IMR-90 (cell line): ENCODE data around the gene PNO1. TPM values are rescaled to one million over a fixed set of nuclear protein-coding genes. Genes with fewer than 3 reads are reported as not detected.

Experiments used
- ATAC-seq: fragments of 200-7000 bp; cut with Tn5 transposase; 2 replicates; pipeline ENCODE4 v1.9.1; 2020; ENCODE audit warnings: low read depth, mild to moderate bottlenecking, moderate library complexity
- BruUV-seq: library from RNA; stranded (reverse); fragments of 400-500 nt; replicated peaks from 2 replicates; lab custom pipeline; 2021; lab: Mats Ljungman, UMichigan
- CTCF ChIA-PET: fragments of 300-600 bp; formaldehyde crosslinking; extraction: SDS; loops from one replicate; lab custom pipeline; 2021; ENCODE audit warnings: antibody characterized with exemption; lab: Yijun Ruan, JAX
- POLR2A ChIA-PET: fragments of 300-600 bp; sonication (Branson Sonifier 250); formaldehyde crosslinking; loops from one replicate; lab custom pipeline; 2022; ENCODE audit warnings: antibody characterized with exemption; ENCODE audit not compliant: unreplicated experiment; lab: Charles Lee
- DNase-seq: peaks from one replicate; pipeline ENCODE4 v3.0.0; 2013
- H2AFZ ChIP-seq: replicated peaks from 2 replicates; pipeline ENCODE3; 2013; ENCODE audit warnings: low read length, mild to moderate bottlenecking; ENCODE audit not compliant: poor library complexity
- H2AK5ac ChIP-seq: 2 replicates; pipeline ENCODE4 v1.6.1; 2013; ENCODE audit warnings: low read depth, low read length, inconsistent platforms
- H2AK9ac ChIP-seq: replicated peaks from 2 replicates; pipeline ENCODE3; 2013; ENCODE audit warnings: mild to moderate bottlenecking, low read depth, low read length, moderate library complexity; ENCODE audit not compliant: poor library complexity
- H2BK120ac ChIP-seq: 2 replicates; pipeline ENCODE4 v1.6.1; 2013; ENCODE audit warnings: low read depth, low read length, inconsistent platforms
- H2BK15ac ChIP-seq: 3 replicates; pipeline ENCODE4 v1.6.1; 2013; ENCODE audit warnings: low read depth, low read length, inconsistent platforms
- H2BK20ac ChIP-seq: 2 replicates; pipeline ENCODE4 v1.6.1; 2013; ENCODE audit warnings: low read depth, mild to moderate bottlenecking, inconsistent platforms, low read length, moderate library complexity
- H2BK5ac ChIP-seq: 2 replicates; pipeline ENCODE4 v1.6.1; 2013; ENCODE audit warnings: mild to moderate bottlenecking, low read depth, low read length, inconsistent platforms; ENCODE audit not compliant: poor library complexity, severe bottlenecking
- H3K14ac ChIP-seq: replicated peaks from 2 replicates; pipeline ENCODE4 v1.6.1; 2013; ENCODE audit warnings: low read depth, low read length, inconsistent platforms
- H3K18ac ChIP-seq: 2 replicates; pipeline ENCODE4 v1.6.1; 2013; ENCODE audit warnings: low read depth, low read length, control low read depth
- H3K23ac ChIP-seq: 2 replicates; pipeline ENCODE4 v1.6.1; 2013; ENCODE audit warnings: low read depth, low read length, inconsistent platforms
- H3K27ac ChIP-seq: 2 replicates; pipeline ENCODE4 v1.5.1; 2013; ENCODE audit warnings: mild to moderate bottlenecking, control low read depth, low read length; ENCODE audit not compliant: insufficient read depth
- H3K27me3 ChIP-seq: 2 replicates; pipeline ENCODE4 v1.6.1; 2013; ENCODE audit warnings: low read length; ENCODE audit not compliant: control insufficient read depth, insufficient read depth
- H3K36me3 ChIP-seq: 2 replicates; pipeline ENCODE4 v1.6.1; 2013; ENCODE audit warnings: low read length, mixed read lengths; ENCODE audit not compliant: control insufficient read depth, insufficient read depth
- H3K4ac ChIP-seq: 2 replicates; pipeline ENCODE4 v1.6.1; 2013; ENCODE audit warnings: low read depth, low read length, inconsistent platforms
- H3K4me1 ChIP-seq: 2 replicates; pipeline ENCODE4 v1.6.1; 2013; ENCODE audit warnings: low read length, mixed read lengths; ENCODE audit not compliant: control insufficient read depth, insufficient read depth
- H3K4me2 ChIP-seq: 2 replicates; pipeline ENCODE4 v1.6.1; 2013; ENCODE audit warnings: low read depth, mild to moderate bottlenecking, control low read depth, low read length, moderate library complexity
- H3K4me3 ChIP-seq: 2 replicates; pipeline ENCODE4 v1.5.1; 2013; ENCODE audit warnings: low read depth, mild to moderate bottlenecking, control low read depth, low read length, moderate library complexity; ENCODE audit not compliant: insufficient read depth
- H3K56ac ChIP-seq: 2 replicates; pipeline ENCODE4 v1.6.1; 2013; ENCODE audit warnings: low read length, inconsistent platforms; ENCODE audit not compliant: insufficient read depth; ENCODE audit errors: extremely low read depth
- H3K79me1 ChIP-seq, 2 experiments: 2 replicates each; pipeline ENCODE4 v1.6.1; 2013; ENCODE audit warnings: low read length in 2 of 2, inconsistent platforms in 1 of 2, low read depth in 1 of 2
- H3K9ac ChIP-seq: 2 replicates; pipeline ENCODE4 v1.6.1; 2013; ENCODE audit warnings: low read depth, low read length, control low read depth
- H3K9me1 ChIP-seq: 2 replicates; pipeline ENCODE4 v1.6.1; 2013; ENCODE audit warnings: low read length, inconsistent platforms; ENCODE audit not compliant: insufficient read depth
- H3K9me3 ChIP-seq: 2 replicates; pipeline ENCODE4 v1.6.1; 2013; ENCODE audit warnings: low read length; ENCODE audit not compliant: control insufficient read depth, insufficient read depth
- H4K20me1 ChIP-seq: 2 replicates; pipeline ENCODE4 v1.6.1; 2013; ENCODE audit warnings: low read length, inconsistent platforms; ENCODE audit not compliant: insufficient read depth
- H4K5ac ChIP-seq: 2 replicates; pipeline ENCODE4 v1.6.1; 2013; ENCODE audit warnings: mild to moderate bottlenecking, low read depth, low read length, control low read depth
- H4K8ac ChIP-seq, 2 experiments: 2 replicates each; pipeline ENCODE4 v1.6.1; 2013; ENCODE audit warnings: low read depth in 2 of 2, low read length in 2 of 2, control low read depth in 1 of 2, inconsistent platforms in 1 of 2
- H4K91ac ChIP-seq: 2 replicates; pipeline ENCODE4 v1.6.1; 2013; ENCODE audit warnings: low read depth, low read length, inconsistent platforms; ENCODE audit not compliant: insufficient read depth
- CEBPB ChIP-seq: IDR thresholded peaks from 2 replicates; pipeline ENCODE4 v1.6.1; 2012; ENCODE audit warnings: low read depth, low read length, improper control_type of control experiment
- RCOR1 ChIP-seq: IDR thresholded peaks from 2 replicates; pipeline ENCODE4 v1.6.1; 2012; ENCODE audit warnings: mild to moderate bottlenecking, low read length, improper control_type of control experiment; ENCODE audit not compliant: insufficient replicate concordance
- WGBS, 2 experiments: methylation state at CpG; one replicate each; pipeline versions ENCODE4 v1.1.5 to v1.1.7; 2013; ENCODE audit warnings: missing lambda C conversion rate in 2 of 2; ENCODE audit not compliant: insufficient read length in 1 of 2; ENCODE audit errors: extremely low coverage in 2 of 2; 5-methylcytosine and 5-hydroxymethylcytosine counted together
- dilution Hi-C: fragments of 300-500 bp; cut with HindIII; formaldehyde crosslinking; loops from one replicate; pipeline ENCODE4 v1.14.3; 2018; ENCODE audit warnings: low sequenced_read_pairs; ENCODE audit not compliant: unreplicated experiment
- in situ Hi-C: fragments of 300-500 bp; cut with MboI; formaldehyde crosslinking; loops from 3 replicates; pipeline ENCODE4 v1.14.3; 2019; ENCODE audit warnings: low sequenced_read_pairs, inconsistent platforms, mixed read lengths
- intact Hi-C: fragments of 100-400 bp; cut with micrococcal nuclease; formaldehyde crosslinking; loops from 2 replicates; pipeline ENCODE4 v1.10.0; 2022
- polyA plus RNA-seq, 3 experiments: library from polyadenylated mRNA; depleted of rRNA; stranded (reverse); fragments of >200 nt; gene quantifications; 2 replicates each; pipeline ENCODE4 v1.2.3, GENCODE V29; 2012; ENCODE audit warnings: low replicate concordance in 1 of 3
- total RNA-seq: library from RNA; depleted of rRNA; stranded (reverse); fragments of >200 nt; gene quantifications from 2 replicates; pipeline ENCODE4 v1.2.3, GENCODE V29; 2012

Gene PNO1
- total and polyA plus RNA-seq, 2 of the 4 experiments (the other 2 are of a cell fraction): 12.8 to 14.7 TPM

DNA sequence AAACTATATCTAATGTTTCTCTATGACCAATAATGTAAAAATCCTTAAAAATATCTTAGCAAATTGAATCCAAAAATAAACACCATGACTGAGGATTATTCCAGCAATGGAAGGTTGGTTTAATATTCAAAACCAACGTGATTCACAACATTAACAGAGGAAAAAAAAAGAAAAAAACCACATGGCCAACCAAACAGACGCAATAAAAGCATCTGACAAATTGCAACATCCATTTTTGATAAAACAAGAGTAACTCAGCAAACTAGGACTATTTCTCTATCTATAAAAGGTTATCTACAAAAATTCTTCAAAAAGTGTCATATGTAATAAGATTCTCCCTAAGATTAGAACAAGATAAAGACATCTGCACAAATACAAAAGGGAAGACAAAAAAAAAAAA, 65.7 kb downstream of the PNO1 start:
- Histone ChIP-seq H2AK5ac (no peak overlapping the region), H3K4ac (no peak overlapping the region), H2BK20ac (no peak overlapping the region), H3K4me1 (peaks cover 18% of the 10 kb centered on the region), H3K9ac (no peak overlapping the region), H4K8ac (no peak overlapping the region), H3K23ac (no peak overlapping the region), H3K36me3 (peaks cover 8% of the 10 kb centered on the region), H3K4me3 (no peak overlapping the region), H3K18ac (no peak overlapping the region), H3K14ac (no peak overlapping the region), H4K5ac (no peak overlapping the region), H4K20me1 (peaks cover 48% of the 10 kb centered on the region), H2AFZ (no peak overlapping the region), H3K9me1 (peaks cover 8% of the 10 kb centered on the region; the same call in 1 of the 2 replicates), H3K79me1 (peaks cover 0 to 59% of the 10 kb centered on the region in 2 experiments; a peak in 2 of 4 replicates), H4K91ac (no peak overlapping the region), H3K56ac (no peak overlapping the region), H3K9me3 (peaks cover 2% of the 10 kb centered on the region; the same call in 1 of the 2 replicates), H2BK120ac (no peak overlapping the region), H2BK5ac (peak overlapping the region; percentile 36), H2BK15ac (no peak overlapping the region), H3K27ac (no peak overlapping the region), H2AK9ac (no peak overlapping the region), H3K27me3 (no peaks in the 10 kb centered on the region), H3K4me2 (no peak overlapping the region)
- ChIA-PET POLR2A (no interaction called here), CTCF (no interaction called here)
- no TSS peak for BruUV-seq
- TF ChIP-seq RCOR1 (no peak), CEBPB (peak; percentile 58)
- ATAC-seq (no peak), DNase-seq (peak; percentile 27)
- dilution Hi-C loops: no loop called here
- no CpG with 5 or more reads among the region's 2 CpGs for WGBS, 2 experiments
- intact Hi-C loops: no loop called here
- in situ Hi-C loops: no loop called here
